IPS-15b (cell line): ENCODE results near the gene EXOC6B.
"Not testable (repeated sequence)": the region's sequence is repeated elsewhere in the genome, so short reads cannot be mapped to it uniquely, and the experiment has no call there.

Source experiments
- H3K27me3 ChIP-seq: one replicate; pipeline ENCODE4 v1.6.1; 2013; ENCODE audit warnings: low read length; ENCODE audit not compliant: control insufficient read depth, insufficient read depth
- H3K36me3 ChIP-seq: one replicate; pipeline ENCODE4 v1.6.1; 2013; ENCODE audit warnings: low read length; ENCODE audit not compliant: control insufficient read depth, insufficient read depth
- H3K4me1 ChIP-seq: one replicate; pipeline ENCODE4 v1.6.1; 2013; ENCODE audit warnings: mild to moderate bottlenecking, low read length; ENCODE audit not compliant: control insufficient read depth, insufficient read depth
- H3K4me3 ChIP-seq: one replicate; pipeline ENCODE4 v1.5.1; 2013; ENCODE audit warnings: low read depth, low read length
- H3K9ac ChIP-seq: one replicate; pipeline ENCODE4 v1.6.1; 2013; ENCODE audit warnings: low read depth, mild to moderate bottlenecking, low read length
- H3K9me3 ChIP-seq: one replicate; pipeline ENCODE4 v1.6.1; 2013; ENCODE audit warnings: mild to moderate bottlenecking, low read length; ENCODE audit not compliant: control insufficient read depth, insufficient read depth

The EXOC6B gene

GRCh38 chr2:72544554-72544953 lies 281.3 kb downstream of the EXOC6B start:
- H3K36me3 ChIP-seq: no peaks in the 10 kb centered on the region
- H3K4me1 ChIP-seq: no peaks in the 10 kb centered on the region
- H3K4me3 ChIP-seq: no peak overlapping the region
- no peak overlapping the region for H3K9ac ChIP-seq
- H3K27me3 ChIP-seq: no peaks in the 10 kb centered on the region
- no peaks in the 10 kb centered on the region for H3K9me3 ChIP-seq

DNA sequence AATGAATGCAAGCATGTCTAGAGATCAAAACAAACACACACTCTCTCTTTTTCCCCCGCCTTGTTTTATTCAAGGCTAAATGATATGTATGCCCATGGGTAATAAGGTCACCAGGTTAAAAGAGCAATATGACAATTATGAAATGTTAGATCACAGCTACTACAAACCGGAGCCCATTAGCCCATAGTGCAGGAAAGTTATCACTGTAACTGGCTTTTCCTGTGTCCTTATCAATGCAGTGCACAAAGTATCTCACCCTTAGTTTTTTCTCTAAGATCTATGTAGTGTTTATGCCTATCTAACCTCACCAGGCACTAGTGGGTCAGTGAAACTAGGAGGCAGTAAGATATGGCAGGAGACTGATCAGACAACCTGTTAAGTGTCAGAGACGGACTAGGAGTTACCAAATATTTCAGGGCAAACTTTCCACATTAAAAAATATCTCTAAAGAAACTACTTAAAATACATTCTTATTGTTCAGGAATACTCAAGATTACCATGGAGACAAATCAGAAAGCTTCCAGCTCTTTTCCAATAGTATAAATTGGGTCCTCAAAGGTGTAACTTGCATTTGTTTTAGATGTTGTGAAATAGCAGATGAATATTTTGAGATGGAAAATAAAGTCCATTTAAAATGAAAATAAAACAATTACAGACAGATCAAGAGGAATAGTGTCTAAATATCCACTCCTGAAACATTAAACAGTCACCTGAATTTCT lies 282.2 kb downstream of the EXOC6B start:
- Histone ChIP-seq H3K27me3 (no peaks in the 10 kb centered on the region), H3K9me3 (no peaks in the 10 kb centered on the region), H3K9ac (no peak overlapping the region), H3K4me1 (no peaks in the 10 kb centered on the region), H3K36me3 (no peaks in the 10 kb centered on the region), H3K4me3 (no peak overlapping the region)

DNA sequence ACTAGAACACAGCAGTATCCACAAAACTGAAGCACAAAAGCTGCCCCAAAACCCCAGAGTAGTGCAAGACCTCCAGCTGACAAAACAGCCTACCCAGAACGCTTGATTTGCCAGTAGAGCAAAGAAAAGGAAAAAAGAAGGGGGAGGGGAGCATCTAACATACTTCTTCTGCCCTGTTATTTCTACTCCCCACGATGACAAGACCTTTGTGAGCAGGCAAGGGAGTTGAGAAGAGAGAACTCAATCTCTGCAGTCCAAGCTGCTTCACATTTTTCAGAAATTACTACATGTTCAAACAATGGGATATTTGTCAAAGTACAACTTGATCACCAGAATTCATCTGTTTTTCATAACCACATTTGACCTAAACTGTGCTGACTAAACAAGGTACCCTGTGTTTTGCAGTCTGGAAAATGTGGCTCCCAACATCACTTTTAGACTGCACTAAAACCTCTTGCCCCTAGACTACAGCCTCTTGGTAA lies 286.7 kb downstream of the EXOC6B start:
- peaks cover 10% of the 10 kb centered on the region for H3K4me1 ChIP-seq
- H3K9ac ChIP-seq: no peak overlapping the region
- H3K27me3 ChIP-seq: no peaks in the 10 kb centered on the region
- H3K4me3 ChIP-seq: no peak overlapping the region
- H3K36me3 ChIP-seq: no peaks in the 10 kb centered on the region
- no peaks in the 10 kb centered on the region for H3K9me3 ChIP-seq

DNA sequence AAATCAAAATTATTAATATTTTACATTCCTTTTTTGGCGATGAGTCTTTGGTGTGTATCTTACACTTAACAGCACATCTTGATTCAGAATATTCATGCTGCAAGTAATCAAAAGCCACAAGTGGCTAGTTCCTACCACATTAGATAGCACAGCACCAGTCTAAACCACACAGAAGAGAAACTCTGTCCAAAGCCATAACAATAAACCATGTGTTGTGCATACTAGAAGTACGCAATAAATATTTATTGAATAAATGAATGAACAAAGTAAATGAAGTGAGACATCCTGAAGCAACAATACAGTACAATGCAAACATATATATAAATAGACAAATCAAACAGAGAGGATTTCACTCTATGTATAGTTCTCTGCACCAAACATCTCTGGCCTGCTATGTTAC lies 287.3 kb downstream of the EXOC6B start:
- no peaks in the 10 kb centered on the region for H3K36me3 ChIP-seq
- H3K9ac ChIP-seq: no peak overlapping the region
- H3K27me3 ChIP-seq: no peaks in the 10 kb centered on the region
- H3K9me3 ChIP-seq: no peaks in the 10 kb centered on the region
- H3K4me3 ChIP-seq: no peak overlapping the region
- H3K4me1 ChIP-seq: peaks cover 10% of the 10 kb centered on the region

DNA sequence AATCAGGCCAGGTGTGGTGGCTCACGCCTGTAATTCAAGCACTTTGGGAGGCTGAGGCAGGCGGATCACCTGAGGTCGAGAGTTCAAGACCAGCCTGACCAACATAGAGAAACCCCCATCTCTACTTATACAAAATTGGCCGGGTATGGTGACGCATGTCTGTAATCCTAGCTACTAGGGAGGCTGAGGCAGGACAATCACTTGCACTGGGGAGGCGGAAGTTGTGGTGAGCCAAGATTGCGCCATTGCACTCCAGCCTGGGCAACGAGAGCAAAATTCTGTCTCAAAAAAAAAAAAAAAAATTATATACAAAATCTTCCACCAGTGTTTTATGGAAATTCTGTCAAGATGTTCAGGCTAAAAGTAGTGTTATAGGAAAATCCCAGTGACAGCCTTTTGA lies 290.2 kb downstream of the EXOC6B start:
- not testable (repeated sequence) for H3K36me3 ChIP-seq, H3K27me3 ChIP-seq, H3K4me1 ChIP-seq, H3K4me3 ChIP-seq, H3K9ac ChIP-seq, H3K9me3 ChIP-seq

DNA sequence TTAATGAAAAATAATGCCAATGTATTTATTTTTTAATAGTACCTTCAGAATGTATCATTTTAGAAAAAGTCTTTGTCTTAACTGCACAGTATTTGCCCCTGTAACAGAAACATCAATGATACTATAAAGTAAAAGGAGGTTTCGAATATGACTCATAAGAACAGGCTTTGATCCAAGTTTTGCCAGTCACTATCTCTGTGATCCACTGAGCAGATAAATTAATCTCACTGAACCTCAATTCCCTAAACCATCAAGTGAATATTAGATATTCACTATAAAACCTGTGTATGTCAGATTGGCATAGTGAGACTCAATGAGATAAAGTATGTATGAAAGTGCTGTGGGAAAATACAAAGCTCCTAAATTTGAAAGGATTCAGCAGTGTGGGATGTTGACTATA lies 292.1 kb downstream of the EXOC6B start:
- Histone ChIP-seq H3K4me3 (no peak overlapping the region), H3K4me1 (peaks cover 10% of the 10 kb centered on the region), H3K36me3 (no peaks in the 10 kb centered on the region), H3K27me3 (no peaks in the 10 kb centered on the region), H3K9ac (no peak overlapping the region), H3K9me3 (no peaks in the 10 kb centered on the region)

DNA sequence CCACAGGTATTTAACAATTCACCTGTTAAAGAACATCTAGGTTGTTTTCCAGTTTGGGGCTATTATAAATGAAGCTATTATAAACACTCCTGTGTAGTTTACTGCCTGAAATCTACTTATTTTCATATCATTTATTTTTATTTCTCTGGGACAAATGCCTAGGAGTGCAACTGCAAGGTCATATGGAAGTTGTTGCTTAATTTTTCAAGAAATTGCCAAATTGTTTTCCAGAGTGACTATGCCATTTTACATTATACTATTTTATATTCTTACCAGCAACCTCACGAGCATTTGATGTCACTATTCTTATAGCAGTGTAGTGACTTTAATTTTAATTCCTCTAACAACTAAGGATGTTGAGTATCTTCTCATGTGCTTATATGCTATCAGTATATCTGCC lies 298.4 kb downstream of the EXOC6B start:
- no peaks in the 10 kb centered on the region for H3K4me1 ChIP-seq
- H3K4me3 ChIP-seq: no peak overlapping the region
- H3K27me3 ChIP-seq: no peaks in the 10 kb centered on the region
- H3K9me3 ChIP-seq: no peaks in the 10 kb centered on the region
- H3K9ac ChIP-seq: no peak overlapping the region
- no peaks in the 10 kb centered on the region for H3K36me3 ChIP-seq

DNA sequence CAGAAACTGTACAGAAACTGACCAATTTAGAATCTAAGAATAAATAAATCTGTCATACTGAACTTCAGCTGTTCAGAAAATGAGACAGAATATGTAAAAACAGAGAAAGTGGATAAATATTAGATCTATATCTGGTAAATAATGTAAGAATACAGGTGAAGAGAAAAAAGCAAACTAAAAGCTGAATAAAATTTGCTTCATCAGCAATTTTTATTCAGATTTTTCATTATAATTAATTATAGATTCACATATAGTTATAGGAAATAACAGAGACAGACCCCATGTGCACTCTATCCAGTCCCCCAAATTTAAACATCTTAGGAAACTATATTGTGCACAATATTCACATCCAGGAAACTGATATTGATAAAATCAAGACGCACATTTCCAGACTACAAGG lies 299.2 kb downstream of the EXOC6B start:
- Histone ChIP-seq H3K36me3 (no peaks in the 10 kb centered on the region), H3K9ac (no peak overlapping the region), H3K9me3 (no peaks in the 10 kb centered on the region), H3K4me1 (no peaks in the 10 kb centered on the region), H3K4me3 (no peak overlapping the region), H3K27me3 (no peaks in the 10 kb centered on the region)

GRCh38 chr2:72524071-72524470 lies 301.8 kb downstream of the EXOC6B start:
- H3K4me3 ChIP-seq: no peak overlapping the region
- H3K27me3 ChIP-seq: no peaks in the 10 kb centered on the region
- H3K4me1 ChIP-seq: no peaks in the 10 kb centered on the region
- no peaks in the 10 kb centered on the region for H3K9me3 ChIP-seq
- no peak overlapping the region for H3K9ac ChIP-seq
- no peaks in the 10 kb centered on the region for H3K36me3 ChIP-seq

GRCh38 chr2:72515696-72516095 lies 310.1 kb downstream of the EXOC6B start:
- Histone ChIP-seq H3K4me3 (no peak overlapping the region), H3K27me3 (no peaks in the 10 kb centered on the region), H3K9me3 (no peaks in the 10 kb centered on the region), H3K9ac (no peak overlapping the region), H3K36me3 (no peaks in the 10 kb centered on the region), H3K4me1 (no peaks in the 10 kb centered on the region)

DNA sequence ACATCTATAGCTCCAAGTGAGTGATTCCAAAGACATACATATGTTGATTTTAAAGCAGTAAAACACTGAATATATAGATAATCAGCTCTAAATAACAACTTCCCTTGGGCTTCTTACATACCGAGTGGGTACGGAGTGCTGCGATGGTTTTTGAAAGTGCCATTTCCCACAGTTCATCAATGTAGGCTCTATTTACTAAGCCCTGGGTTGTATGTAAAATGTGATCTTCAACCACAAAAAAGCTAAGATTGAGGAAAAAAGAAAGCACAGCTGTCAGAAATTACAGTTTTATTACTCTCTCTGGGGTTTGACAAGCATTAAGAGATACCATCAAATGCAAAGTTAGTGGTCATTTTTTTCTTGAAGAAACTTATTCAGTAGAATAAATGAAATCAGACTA lies 312.8 kb downstream of the EXOC6B start:
- no peak overlapping the region for H3K4me3 ChIP-seq
- H3K9ac ChIP-seq: no peak overlapping the region
- H3K27me3 ChIP-seq: no peaks in the 10 kb centered on the region
- no peaks in the 10 kb centered on the region for H3K4me1 ChIP-seq
- H3K36me3 ChIP-seq: no peaks in the 10 kb centered on the region
- H3K9me3 ChIP-seq: no peaks in the 10 kb centered on the region

- Histone ChIP-seq H3K36me3 (no peaks in the 10 kb centered on the region), H3K9ac (no peak overlapping the region), H3K27me3 (no peaks in the 10 kb centered on the region), H3K9me3 (no peaks in the 10 kb centered on the region), H3K4me1 (no peaks in the 10 kb centered on the region), H3K4me3 (no peak overlapping the region)
Observed at GRCh38 chr2:72512376-72512775, 313.5 kb downstream of the EXOC6B start.
